DND-41 (cell line): ENCODE measurements around the gene DNAH8.

Experiments
- CTCF ChIP-seq: IDR thresholded peaks from 2 replicates; pipeline ENCODE4 v1.5.1; 2012; ENCODE audit warnings: borderline replicate concordance, low read length, moderate library complexity, mild to moderate bottlenecking; ENCODE audit not compliant: poor library complexity, severe bottlenecking; ENCODE audit errors: extremely low read depth
- EZH2 ChIP-seq: IDR thresholded peaks from 3 replicates; pipeline ENCODE4 v1.6.1; 2012; ENCODE audit warnings: borderline replicate concordance, low read depth, mild to moderate bottlenecking, moderate library complexity, low read length, inconsistent platforms; ENCODE audit not compliant: severe bottlenecking

GRCh38 chr6:39055661-39056060 is 340.6 kb downstream of the DNAH8 start:
- TF ChIP-seq CTCF (no peak), EZH2 (no peak)
